Stimulated activated naive CD4-positive, alpha-beta T cell treated with Interleukin-2 at 50 U/mL for 16 hours (primary cell): Measurements from ENCODE around the gene UFM1.
"Not testable (repeated sequence)": the region's sequence is repeated elsewhere in the genome, so short reads cannot be mapped to it uniquely, and the experiment has no call there.

Experiments used
- DNase-seq: peaks from one replicate; lab custom pipeline; 2025; lab: John Stamatoyannopoulos, UW

Gene UFM1

DNA sequence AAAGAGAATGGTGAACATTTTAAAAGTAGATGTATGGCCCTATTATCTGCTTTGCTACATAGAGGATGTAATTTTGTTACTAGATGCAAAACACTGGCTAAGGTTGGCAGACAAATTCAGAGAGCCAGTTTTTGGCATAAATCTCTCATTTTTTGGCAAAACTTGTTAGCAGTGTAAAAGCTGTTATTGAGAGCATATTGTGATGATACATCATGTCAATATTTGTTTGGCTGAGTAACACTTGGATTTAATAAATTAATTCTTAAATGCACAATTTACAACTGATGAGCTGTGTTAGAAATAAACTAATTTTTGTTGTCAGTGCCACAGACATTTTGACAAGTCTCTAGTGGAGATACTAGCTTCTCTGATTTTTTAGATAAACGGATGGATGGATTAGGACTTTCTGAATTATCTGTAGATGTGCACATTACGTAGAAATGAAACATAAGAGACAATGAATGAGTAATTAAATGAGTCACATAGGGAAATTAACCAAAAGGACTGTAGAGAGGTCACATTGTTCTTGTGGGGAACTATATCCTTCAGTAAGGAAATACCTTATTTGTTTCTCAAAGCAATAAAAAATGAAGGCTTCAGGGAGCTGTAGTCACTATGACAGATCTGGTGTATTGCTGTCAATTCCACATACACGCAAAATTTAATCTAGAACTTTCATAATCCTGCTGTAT, 17.4 kb downstream of the UFM1 start:
- DNase-seq, result no peak

DNA sequence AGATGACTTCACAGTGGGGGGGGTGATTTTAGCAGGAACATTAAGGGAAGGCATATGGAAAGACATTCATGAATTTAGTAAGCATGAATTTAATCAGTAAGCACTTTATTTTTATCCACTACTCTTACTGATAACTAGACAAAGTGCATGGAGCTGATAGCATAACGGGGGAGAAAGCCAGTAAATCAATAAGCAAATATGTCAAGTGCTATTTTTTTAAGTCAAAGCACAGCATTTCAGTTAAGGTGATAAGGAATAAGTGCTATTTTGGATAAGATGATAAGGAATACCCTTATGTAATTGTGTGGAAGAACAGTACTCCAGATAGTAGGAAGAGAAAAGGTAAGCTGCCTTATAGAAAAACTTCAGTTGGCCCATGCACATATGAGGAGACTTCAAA, 19.4 kb downstream of the UFM1 start:
- DNase-seq, result no peak

DNA sequence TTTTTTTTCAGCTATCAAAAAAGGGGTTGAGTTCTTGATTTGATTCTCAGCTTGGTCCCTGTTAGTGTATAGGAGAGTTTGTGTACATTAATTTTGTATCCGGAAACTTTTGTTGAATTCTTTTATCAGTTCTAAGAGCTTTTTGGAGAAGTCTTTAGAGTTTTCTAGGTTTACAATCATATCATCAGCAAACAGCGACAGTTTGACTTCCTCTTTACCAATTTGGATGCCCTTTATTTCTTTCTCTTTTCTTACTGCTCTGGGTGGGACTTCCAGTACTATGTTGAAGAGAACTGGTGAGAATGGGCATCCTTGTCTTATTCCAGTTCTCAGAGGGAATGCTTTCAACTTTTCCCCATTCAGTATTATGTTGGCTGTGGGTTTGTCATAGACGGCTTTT, 20.4 kb downstream of the UFM1 start:
- DNase-seq, result not testable (repeated sequence)

GRCh38 chr13:38372820-38373383, 23.3 kb downstream of the UFM1 start:
- no peak for DNase-seq

GRCh38 chr13:38376546-38376945, 26.9 kb downstream of the UFM1 start:
- no peak for DNase-seq

GRCh38 chr13:38381890-38382289, 32.2 kb downstream of the UFM1 start:
- DNase-seq, result no peak

GRCh38 chr13:38382946-38383345, 33.3 kb downstream of the UFM1 start:
- no peak for DNase-seq

DNA sequence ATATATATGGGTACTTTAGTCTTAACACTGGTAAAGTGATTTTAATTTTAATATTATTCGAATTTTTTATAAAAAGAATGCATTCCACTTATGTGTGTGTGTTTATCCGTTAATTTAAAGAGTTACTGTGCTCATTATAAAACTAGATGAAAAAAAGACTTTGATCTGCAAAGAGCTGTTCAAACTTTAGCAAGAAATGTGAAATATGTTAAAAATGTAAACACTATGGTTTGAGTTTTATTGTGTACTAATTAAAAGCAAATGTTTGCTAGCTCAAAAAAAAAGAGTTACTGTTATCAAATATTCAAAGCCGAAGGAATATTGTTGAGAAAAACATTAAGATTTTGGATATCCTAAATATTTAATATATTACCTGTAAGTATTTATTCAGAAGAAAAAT, 34.5 kb downstream of the UFM1 start:
- DNase-seq, result no peak

DNA sequence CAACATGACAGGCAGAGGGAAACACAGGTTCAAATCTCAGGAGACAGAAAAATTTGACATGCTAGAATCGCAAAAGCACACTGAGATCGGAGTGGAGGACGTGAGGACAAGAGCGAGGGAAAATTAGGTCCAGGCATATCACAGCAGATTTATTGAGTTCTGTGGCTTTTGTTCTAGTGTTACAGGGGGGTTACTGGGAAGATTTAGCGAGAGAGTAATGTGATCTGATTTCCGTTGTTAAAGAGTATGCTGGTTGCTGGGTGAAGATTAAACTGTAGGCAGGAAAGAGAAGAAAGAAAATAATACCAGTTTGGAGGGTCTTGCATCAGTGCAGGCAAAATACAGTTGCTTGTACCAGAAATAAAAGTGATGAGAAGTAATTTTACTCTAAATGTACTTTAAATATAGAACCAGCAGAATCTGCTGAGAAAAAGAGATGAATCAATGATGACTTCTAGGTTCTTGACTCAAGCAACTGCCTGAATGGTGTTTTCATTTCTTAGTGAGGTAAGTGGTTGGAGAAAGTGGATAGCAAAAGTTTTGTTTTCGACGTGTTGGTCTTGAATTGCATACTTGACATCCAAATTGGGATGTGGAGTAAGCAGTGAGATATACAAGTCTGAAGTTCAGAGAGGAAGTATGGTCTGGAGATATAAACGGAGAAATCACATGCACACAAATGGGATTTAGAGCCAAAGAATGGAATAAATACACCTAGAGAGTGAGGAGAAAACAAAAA, 35.7 kb downstream of the UFM1 start:
- DNase-seq, result no peak

DNA sequence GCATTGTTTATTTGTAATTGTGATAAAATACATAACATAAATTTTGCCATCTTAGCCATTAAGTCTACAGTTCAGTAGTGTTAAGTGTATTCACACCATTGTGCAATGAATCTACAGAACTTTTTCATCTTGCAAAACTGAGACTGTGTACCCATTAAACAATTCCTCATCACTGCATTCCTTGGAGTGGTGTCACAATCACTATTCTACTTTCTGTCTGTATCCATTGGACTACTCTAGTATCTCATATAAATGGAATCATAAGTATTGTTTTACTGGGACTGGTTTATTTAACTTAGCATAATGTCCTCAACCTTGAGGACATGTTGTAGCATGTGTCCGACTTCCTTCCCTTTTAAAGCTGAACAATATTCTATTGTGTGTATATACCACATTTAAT, 36.8 kb downstream of the UFM1 start:
- no peak for DNase-seq

DNA sequence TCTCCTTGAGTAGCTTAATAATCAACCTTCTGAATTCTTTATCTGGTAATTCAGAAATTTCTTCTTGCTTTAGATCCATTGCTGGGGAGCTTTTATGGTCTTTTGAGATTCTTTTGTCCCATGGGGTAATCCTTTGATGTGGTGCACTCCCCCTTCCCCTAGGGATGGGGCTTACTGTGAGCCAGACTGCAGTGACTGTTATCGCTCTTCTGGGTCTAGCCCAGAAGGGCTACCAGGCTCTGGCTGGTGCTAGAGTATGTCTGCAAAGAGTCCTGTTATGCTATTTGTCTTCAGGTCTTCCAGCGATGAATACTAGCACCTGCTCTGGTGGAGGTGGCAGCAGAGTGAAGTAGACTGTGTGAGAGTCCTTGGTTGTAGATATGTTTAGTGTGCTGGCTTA, 41.7 kb downstream of the UFM1 start:
- DNase-seq, result no peak

GRCh38 chr13:38394777-38395496, 45.3 kb downstream of the UFM1 start:
- DNase-seq, result no peak

DNA sequence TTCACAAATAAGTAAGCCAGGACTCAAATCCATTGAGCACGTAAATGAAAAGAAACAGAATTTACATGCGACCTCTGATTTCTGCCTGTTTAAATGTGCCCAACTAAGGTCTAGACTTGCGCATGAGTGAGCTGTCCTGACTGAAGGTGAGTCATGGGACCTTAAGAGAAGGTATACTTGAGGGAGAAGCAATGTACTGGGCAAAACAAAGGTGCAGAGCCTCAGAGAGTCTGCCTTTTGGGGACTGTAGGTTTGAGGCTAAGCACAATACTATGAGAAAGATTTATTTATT, 45.8 kb downstream of the UFM1 start:
- DNase-seq, result no peak

- DNase-seq, result no peak
Observed at GRCh38 chr13:38398711-38399493, 49.3 kb downstream of the UFM1 start.

DNA sequence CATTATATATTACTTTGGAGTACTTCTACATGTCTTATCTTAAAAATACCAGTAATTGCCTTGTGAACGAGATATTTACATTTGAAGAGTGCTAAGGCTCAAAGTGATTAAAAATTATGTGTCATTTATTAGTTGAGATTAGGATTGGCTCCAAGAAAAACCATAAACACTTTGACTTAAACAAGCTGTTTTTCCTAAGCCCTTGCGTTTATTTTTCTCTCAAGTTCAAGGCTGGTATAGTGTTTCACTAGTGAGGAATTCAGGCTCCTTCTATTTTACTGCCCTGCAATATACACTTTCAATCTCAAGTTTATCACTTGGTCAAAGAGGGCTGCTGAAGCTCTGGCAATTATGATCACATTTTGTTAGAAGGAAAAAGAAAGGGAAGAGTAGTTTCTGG, 49.9 kb downstream of the UFM1 start:
- no peak for DNase-seq

DNA sequence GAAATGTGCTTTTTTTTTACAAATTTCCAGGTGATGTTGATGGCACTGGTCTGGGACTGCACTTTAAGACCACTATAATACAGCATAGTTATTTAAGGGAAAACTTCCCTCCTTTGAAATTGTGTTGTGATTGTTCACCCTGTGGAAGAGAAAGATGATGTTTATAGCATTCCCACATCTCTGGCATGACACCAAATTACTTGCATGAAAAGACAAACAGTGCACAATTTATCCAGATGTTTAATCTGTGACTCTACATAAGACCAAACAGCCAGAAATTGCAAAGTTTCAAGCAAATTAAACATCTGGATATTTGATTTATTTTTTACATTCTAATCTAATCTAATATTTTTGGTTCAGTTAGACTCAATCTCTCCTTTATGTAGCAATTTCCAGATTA, 51.6 kb downstream of the UFM1 start:
- no peak for DNase-seq

DNA sequence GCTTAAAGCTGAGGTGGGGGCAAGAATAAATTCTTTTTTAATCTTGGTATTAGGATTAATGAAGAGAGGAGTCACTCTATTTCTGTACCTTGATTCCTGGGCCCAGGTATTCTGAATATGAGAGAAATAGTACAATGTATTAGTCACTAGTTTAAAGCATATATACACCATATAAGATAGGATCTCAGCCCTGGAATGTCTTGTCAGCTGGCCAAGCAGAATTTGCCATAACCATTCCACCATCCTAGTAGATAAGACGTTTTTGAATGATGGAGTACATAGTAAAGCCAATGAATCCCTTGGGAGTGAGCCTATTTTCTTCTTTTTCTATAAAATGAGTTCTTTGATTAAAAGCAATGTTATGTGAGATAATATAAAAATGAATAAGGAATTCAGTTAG, 55.6 kb downstream of the UFM1 start:
- DNase-seq, result no peak

- no peak for DNase-seq
Observed at GRCh38 chr13:38409771-38410170, 60.1 kb downstream of the UFM1 start.

GRCh38 chr13:38412266-38412665, 62.6 kb downstream of the UFM1 start:
- DNase-seq, result no peak
